ENCODE data around the gene ARHGEF39. TPM values are rescaled to one million over a fixed set of nuclear protein-coding genes. Genes with fewer than 3 reads are reported as not detected.

Gene ARHGEF39
- total RNA-seq, 1 donor from 2014 or later: 1.0 TPM

DNA sequence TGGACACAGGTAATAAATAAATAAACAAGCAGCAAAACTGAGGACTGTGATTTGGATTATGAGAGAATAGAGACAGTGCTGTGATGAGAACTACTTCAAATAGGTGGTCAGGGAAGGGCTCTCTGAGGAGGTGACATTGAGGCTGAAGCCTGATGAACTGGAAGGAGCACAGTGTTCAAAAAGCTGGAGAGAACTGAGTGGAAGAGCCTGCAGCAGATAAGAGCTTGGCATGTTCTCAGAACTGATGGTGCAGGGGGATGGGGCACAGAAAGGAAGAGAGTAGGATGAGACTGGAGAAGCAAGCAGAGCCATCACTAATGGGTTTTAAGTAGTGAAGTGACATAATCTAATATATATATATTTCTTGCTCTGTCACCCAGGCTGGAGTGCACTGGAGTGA lies 35.9 kb upstream of the ARHGEF39 start:
- no peak for FAIRE-seq
- H3K9ac ChIP-seq (ENCODE audit: low read length): no peak overlapping the region
- no peak overlapping the region for H3K4me3 ChIP-seq (ENCODE audit: insufficient read depth, low read depth, low read length)
- H3K4me1 ChIP-seq (ENCODE audit: insufficient read depth, low read length): peaks cover 4% of the 10 kb centered on the region
- TF ChIP-seq EZH2 (IDR thresholded peaks at IDR 0.05; ENCODE audit: insufficient read depth, low read length) (no peak), CTCF (IDR thresholded peaks at IDR 0.05; ENCODE audit: insufficient read depth, low read depth, low read length) (no peak)
- peaks cover 92% of the 10 kb centered on the region for H4K20me1 ChIP-seq (ENCODE audit: insufficient read depth, low read length)
- no peaks in the 10 kb centered on the region for H3K9me3 ChIP-seq (ENCODE audit: insufficient read depth, low read depth, low read length)
- H3K4me2 ChIP-seq (ENCODE audit: low read length): no peak overlapping the region
- peaks cover 96% of the 10 kb centered on the region for H3K36me3 ChIP-seq (ENCODE audit: insufficient read depth, low read length)
- no peak for DNase-seq (ENCODE audit: low read depth)
- Mint-ChIP-seq H3K27ac (ENCODE audit: unreplicated experiment) (no peak overlapping the region), H3K27me3 (ENCODE audit: low read depth, unreplicated experiment) (no peaks in the 10 kb centered on the region), H3K36me3 (ENCODE audit: low read depth, unreplicated experiment) (peaks cover 37% of the 10 kb centered on the region), H3K4me3 (ENCODE audit: unreplicated experiment) (no peak overlapping the region), H3K9me3 (ENCODE audit: unreplicated experiment) (no peaks in the 10 kb centered on the region), H3K4me1 (ENCODE audit: low read depth, unreplicated experiment) (peaks cover 2% of the 10 kb centered on the region)
- no peaks in the 10 kb centered on the region for H3K27me3 ChIP-seq (ENCODE audit: insufficient read depth, low read length)
- no peak overlapping the region for H2AFZ ChIP-seq (ENCODE audit: low read depth, low read length)
- no peak overlapping the region for H3K27ac ChIP-seq (ENCODE audit: low read depth, low read length)
- peaks cover 42% of the 10 kb centered on the region for H3K79me2 ChIP-seq (ENCODE audit: insufficient read depth, low read length)

DNA sequence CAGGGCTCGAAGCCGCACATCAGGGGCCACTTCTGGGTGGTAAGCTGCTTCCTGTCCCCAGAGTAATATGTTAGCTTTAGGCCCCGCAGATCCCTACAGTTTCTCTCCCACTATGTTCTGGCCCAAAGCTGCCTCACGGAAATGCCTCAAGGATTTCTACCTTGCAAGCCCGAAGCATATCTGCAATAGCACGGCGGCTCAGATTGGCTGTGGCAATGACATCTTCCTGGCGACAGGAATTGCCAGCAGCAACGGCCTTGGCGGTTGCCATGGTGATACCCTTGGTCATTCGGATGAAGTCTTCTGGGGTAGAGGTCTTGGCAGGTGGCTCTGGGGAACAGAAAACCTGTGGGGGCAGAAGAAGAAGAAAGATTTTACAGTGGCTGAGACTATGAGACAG lies 35.0 kb upstream of the ARHGEF39 start:
- H3K36me3 ChIP-seq (ENCODE audit: insufficient read depth, low read length): peaks cover 91% of the 10 kb centered on the region
- Mint-ChIP-seq H3K4me1 (ENCODE audit: low read depth, unreplicated experiment) (peaks cover 2% of the 10 kb centered on the region), H3K4me3 (ENCODE audit: unreplicated experiment) (no peak overlapping the region), H3K27ac (ENCODE audit: unreplicated experiment) (no peak overlapping the region), H3K36me3 (ENCODE audit: low read depth, unreplicated experiment) (peaks cover 39% of the 10 kb centered on the region), H3K9me3 (ENCODE audit: unreplicated experiment) (no peaks in the 10 kb centered on the region), H3K27me3 (ENCODE audit: low read depth, unreplicated experiment) (no peaks in the 10 kb centered on the region)
- peaks cover 88% of the 10 kb centered on the region for H4K20me1 ChIP-seq (ENCODE audit: insufficient read depth, low read length)
- no peak overlapping the region for H2AFZ ChIP-seq (ENCODE audit: low read depth, low read length)
- no peak overlapping the region for H3K4me2 ChIP-seq (ENCODE audit: low read length)
- DNase-seq (ENCODE audit: low read depth) (no peak), FAIRE-seq (no peak)
- no peak overlapping the region for H3K27ac ChIP-seq (ENCODE audit: low read depth, low read length)
- H3K27me3 ChIP-seq (ENCODE audit: insufficient read depth, low read length): no peaks in the 10 kb centered on the region
- no peak overlapping the region for H3K4me3 ChIP-seq (ENCODE audit: insufficient read depth, low read depth, low read length)
- TF ChIP-seq CTCF (IDR thresholded peaks at IDR 0.05; ENCODE audit: insufficient read depth, low read depth, low read length) (no peak), EZH2 (IDR thresholded peaks at IDR 0.05; ENCODE audit: insufficient read depth, low read length) (no peak)
- H3K9ac ChIP-seq (ENCODE audit: low read length): no peak overlapping the region
- peaks cover 10% of the 10 kb centered on the region for H3K4me1 ChIP-seq (ENCODE audit: insufficient read depth, low read length)
- H3K79me2 ChIP-seq (ENCODE audit: insufficient read depth, low read length): peaks cover 36% of the 10 kb centered on the region
- no peaks in the 10 kb centered on the region for H3K9me3 ChIP-seq (ENCODE audit: insufficient read depth, low read depth, low read length)

GRCh38 chr9:35698231-35698630 lies 33.2 kb upstream of the ARHGEF39 start:
- no peak overlapping the region for H3K27ac ChIP-seq (ENCODE audit: low read depth, low read length)
- peaks cover 13% of the 10 kb centered on the region for H3K4me1 ChIP-seq (ENCODE audit: insufficient read depth, low read length)
- no peak overlapping the region for H3K4me3 Mint-ChIP-seq (ENCODE audit: unreplicated experiment)
- no peak overlapping the region for H3K4me2 ChIP-seq (ENCODE audit: low read length)
- H2AFZ ChIP-seq (ENCODE audit: low read depth, low read length): no peak overlapping the region
- peaks cover 73% of the 10 kb centered on the region for H3K36me3 ChIP-seq (ENCODE audit: insufficient read depth, low read length)
- no peaks in the 10 kb centered on the region for H3K9me3 ChIP-seq (ENCODE audit: insufficient read depth, low read depth, low read length)
- no peak for FAIRE-seq
- no peak overlapping the region for H3K9ac ChIP-seq (ENCODE audit: low read length)
- no peaks in the 10 kb centered on the region for H3K27me3 Mint-ChIP-seq (ENCODE audit: low read depth, unreplicated experiment)
- H3K27ac Mint-ChIP-seq (ENCODE audit: unreplicated experiment): no peak overlapping the region
- no peak overlapping the region for H3K4me3 ChIP-seq (ENCODE audit: insufficient read depth, low read depth, low read length)
- H3K27me3 ChIP-seq (ENCODE audit: insufficient read depth, low read length): no peaks in the 10 kb centered on the region
- peaks cover 71% of the 10 kb centered on the region for H4K20me1 ChIP-seq (ENCODE audit: insufficient read depth, low read length)
- H3K9me3 Mint-ChIP-seq (ENCODE audit: unreplicated experiment): no peaks in the 10 kb centered on the region
- H3K4me1 Mint-ChIP-seq (ENCODE audit: low read depth, unreplicated experiment): peaks cover 2% of the 10 kb centered on the region
- peaks cover 27% of the 10 kb centered on the region for H3K36me3 Mint-ChIP-seq (ENCODE audit: low read depth, unreplicated experiment)
- TF ChIP-seq CTCF (IDR thresholded peaks at IDR 0.05; ENCODE audit: insufficient read depth, low read depth, low read length): no peak
- TF ChIP-seq EZH2 (IDR thresholded peaks at IDR 0.05; ENCODE audit: insufficient read depth, low read length): no peak
- H3K79me2 ChIP-seq (ENCODE audit: insufficient read depth, low read length): peaks cover 23% of the 10 kb centered on the region
- DNase-seq (ENCODE audit: low read depth): no peak
